K562 (cell line): ENCODE measurements around the gene STX7. TPM values are rescaled to one million over a fixed set of nuclear protein-coding genes. Genes with fewer than 3 reads are reported as not detected.

Source experiments
- ATAC-seq: fragments of 200-7000 bp; cut with Tn5 transposase; 3 replicates; pipeline ENCODE4 v1.9.1; 2020; ENCODE audit warnings: moderate library complexity
- BruUV-seq: library from RNA; stranded (reverse); fragments of 400-500 nt; replicated peaks from 2 replicates; lab custom pipeline; 2021; lab: Mats Ljungman, UMichigan
- CTCF ChIA-PET: fragments of 300-600 bp; formaldehyde crosslinking; extraction: SDS; loops from one replicate; lab custom pipeline; 2021; ENCODE audit warnings: low intra/inter-chr PET ratio; lab: Yijun Ruan, JAX
- POLR2A ChIA-PET: fragments of 300-600, 350-650 bp; sonication (Branson Sonifier 250); formaldehyde crosslinking; extraction: SDS; loops from one replicate; lab custom pipeline; 2021; ENCODE audit warnings: antibody characterized with exemption, inconsistent platforms; lab: Yijun Ruan, JAX
- DNase-seq, 4 experiments: peaks; one replicate each; pipeline versions ENCODE4 v3.0.0 to v3.0.0-alpha.2; 2011 to 2018; ENCODE audit warnings: low spot score in 3 of 4, mixed read lengths in 3 of 4; ENCODE audit errors: extremely low read depth in 1 of 4
- FAIRE-seq: peaks from 2 replicates; lab custom pipeline; 2011; peaks lifted over from hg19 to GRCh38; lab: Jason Lieb, UNC
- H2AFZ ChIP-seq: 2 replicates; pipeline ENCODE4 v1.6.0; 2011; ENCODE audit warnings: low read depth, low read length, control low read depth, inconsistent platforms
- H3K27ac ChIP-seq: fragments of 200-600 bp; 3 replicates; pipeline ENCODE4 v1.8.0; 2011; ENCODE audit warnings: low read depth, mild to moderate bottlenecking, control low read depth, inconsistent platforms, low read length, moderate library complexity, mixed read lengths; ENCODE audit errors: extremely low read depth
- H3K27me3 ChIP-seq, 2 experiments: fragments of 300-600 bp in 1 of 2; 2 replicates in 1 of 2; 3 replicates in 1 of 2; pipeline versions ENCODE4 v1.6.0 to v1.8.0; 2011; ENCODE audit warnings: inconsistent platforms in 2 of 2, low read length in 2 of 2, mild to moderate bottlenecking in 1 of 2, mixed read lengths in 1 of 2, moderate library complexity in 1 of 2; ENCODE audit not compliant: control insufficient read depth in 2 of 2, insufficient read depth in 2 of 2
- H3K36me3 ChIP-seq: fragments of 300-600 bp; 3 replicates; pipeline ENCODE4 v1.8.0; 2011; ENCODE audit warnings: mild to moderate bottlenecking, low read length, inconsistent platforms; ENCODE audit not compliant: control insufficient read depth, insufficient read depth
- H3K4me1 ChIP-seq, 2 experiments: fragments of 200-600 bp in 1 of 2; replicated peaks in 1 of 2; 2 replicates in 1 of 2; 3 replicates in 1 of 2; pipeline versions ENCODE4 v1.5.1 to v1.8.0; 2011; ENCODE audit warnings: inconsistent platforms in 2 of 2, low read length in 2 of 2, mild to moderate bottlenecking in 1 of 2, mixed read lengths in 1 of 2, moderate library complexity in 1 of 2; ENCODE audit not compliant: control insufficient read depth in 2 of 2, insufficient read depth in 2 of 2
- H3K4me2 ChIP-seq: 2 replicates; pipeline ENCODE4 v1.6.1; 2011; ENCODE audit warnings: low read length, control low read depth, inconsistent platforms, mixed read lengths; ENCODE audit not compliant: insufficient read depth
- H3K4me3 ChIP-seq: fragments of 200-600 bp; sonication (generic), shearing (Covaris generic); 2 replicates; pipeline ENCODE4 v1.5.1; 2016; ENCODE audit warnings: control low read depth, inconsistent platforms
- H3K79me2 ChIP-seq: fragments of 200-600 bp; 3 replicates; pipeline ENCODE4 v1.8.0; 2011; ENCODE audit warnings: low read length, inconsistent platforms; ENCODE audit not compliant: control insufficient read depth, insufficient read depth
- H3K9ac ChIP-seq, 2 experiments: 2 replicates each; pipeline versions ENCODE4 v1.6.0 to v1.6.1; 2011; ENCODE audit warnings: low read depth in 2 of 2, low read length in 2 of 2, control low read depth in 1 of 2, inconsistent platforms in 1 of 2, mild to moderate bottlenecking in 1 of 2, mixed read lengths in 1 of 2; ENCODE audit not compliant: insufficient read depth in 1 of 2
- H3K9me1 ChIP-seq: one replicate; pipeline ENCODE4 v1.6.0; 2011; ENCODE audit warnings: inconsistent platforms, mild to moderate bottlenecking, low read length, moderate library complexity; ENCODE audit not compliant: control insufficient read depth, insufficient read depth
- H3K9me3 ChIP-seq: replicated peaks from 2 replicates; pipeline ENCODE4 v1.5.1; 2011; ENCODE audit warnings: low read depth, low read length, inconsistent platforms; ENCODE audit not compliant: control insufficient read depth, insufficient read depth
- H4K20me1 ChIP-seq: replicated peaks from 2 replicates; pipeline ENCODE4 v1.6.1; 2011; ENCODE audit warnings: low read length, inconsistent platforms, mixed read lengths; ENCODE audit not compliant: control insufficient read depth, insufficient read depth
- CEBPB ChIP-seq: fragments of 450-650 bp; IDR thresholded peaks from 2 replicates; pipeline ENCODE4 v1.6.1; 2016; ENCODE audit warnings: missing genetic modification characterization, missing compliant biosample characterization
- DMBX1 ChIP-seq: fragments of 250-450 bp; sonication (Bioruptor Pico); IDR thresholded peaks from 2 replicates; pipeline ENCODE4 v1.8.0; 2022; ENCODE audit warnings: inconsistent platforms, mild to moderate bottlenecking, moderate library complexity, borderline replicate concordance
- ESRRB ChIP-seq: fragments of 250-450 bp; sonication (Bioruptor Pico); IDR thresholded peaks from 2 replicates; pipeline ENCODE4 v1.5.0; 2020; ENCODE audit warnings: mild to moderate bottlenecking, moderate library complexity, borderline replicate concordance
- FOXK1 ChIP-seq: sonication (generic); formaldehyde crosslinking; IDR thresholded peaks from 2 replicates; pipeline ENCODE4 v1.8.0; 2022; ENCODE audit warnings: missing genetic modification reagents, mild to moderate bottlenecking, borderline replicate concordance
- MAFK ChIP-seq: IDR thresholded peaks from 2 replicates; pipeline ENCODE4 v1.6.1; 2011; ENCODE audit warnings: low read length, improper control_type of control experiment
- NFRKB ChIP-seq: fragments of 450-650 bp; IDR thresholded peaks from 2 replicates; pipeline ENCODE4 v1.6.1; 2016; ENCODE audit warnings: low read depth
- POLR3G ChIP-seq: IDR thresholded peaks from 2 replicates; pipeline ENCODE4 v1.6.1; 2011; ENCODE audit not compliant: insufficient read length, insufficient replicate concordance; ENCODE audit errors: extremely low read depth
- RB1 ChIP-seq: fragments of 450-650 bp; IDR thresholded peaks from 2 replicates; pipeline ENCODE4 v1.6.1; 2017; ENCODE audit warnings: low read depth, mild to moderate bottlenecking
- REST ChIP-seq, 2 experiments: fragments of 450-650 bp; formaldehyde crosslinking in 1 of 2; IDR thresholded peaks; 2 replicates each; pipeline versions ENCODE4 v1.4.0 to v1.6.1; 2014 to 2020; ENCODE audit warnings: mild to moderate bottlenecking in 2 of 2, borderline replicate concordance in 1 of 2, low read depth in 1 of 2
- RNF219 ChIP-seq: fragments of 250-450 bp; sonication (Bioruptor Pico); IDR thresholded peaks from 2 replicates; pipeline ENCODE4 v1.5.0; 2022; ENCODE audit warnings: mild to moderate bottlenecking
- ZKSCAN8 ChIP-seq: fragments of 200-800 bp; sonication (Bioruptor generic); IDR thresholded peaks from 2 replicates; pipeline ENCODE4 v1.6.1; 2016; ENCODE audit warnings: missing genetic modification characterization, missing compliant biosample characterization
- WGBS: fragments of 100-300 bp; shearing (Covaris generic); methylation state at CpG from one replicate; pipeline ENCODE4 v1.1.6; 2016; ENCODE audit warnings: low coverage, mixed read lengths; ENCODE audit not compliant: insufficient coverage; ENCODE audit errors: missing lambda C conversion rate; 5-methylcytosine and 5-hydroxymethylcytosine counted together
- in situ Hi-C: fragments of 300-500 bp; cut with MboI; formaldehyde crosslinking; loops from 4 replicates; pipeline ENCODE4 v1.15.0; 2018; ENCODE audit warnings: inconsistent platforms, mixed read lengths
- intact Hi-C: fragments of 100-400 bp; cut with micrococcal nuclease; formaldehyde crosslinking; loops from 2 replicates; pipeline ENCODE4 v1.14.2; 2022
- polyA plus RNA-seq, 8 experiments: library from polyadenylated mRNA; depleted of rRNA in 4 of 8; stranded (reverse) in 5 of 8; unstranded in 3 of 8; fragments of >200 nt; fragmentation: Nextera tagmentation in 2 of 8; fragmentation: Illumina TruSeq in 1 of 8; extraction: Ambion mirVana in 2 of 8; extraction: Trizol in 1 of 8; gene quantifications; 2 replicates each; pipeline versions ENCODE4 v1.2.1 to v1.2.3, GENCODE V29; 2011 to 2014; ENCODE audit warnings: inconsistent platforms in 1 of 8, missing spikeins in 1 of 8
- total RNA-seq, 7 experiments: library from RNA; depleted of rRNA in 6 of 7; stranded (reverse); fragments of >200 nt in 6 of 7; fragmentation: Illumina TruSeq in 2 of 7; extraction: Trizol in 2 of 7; gene quantifications; 2 replicates each; pipeline versions ENCODE4 v1.2.1 to v1.2.3, GENCODE V29; 2011 to 2021; ENCODE audit warnings: low replicate concordance in 1 of 7

The STX7 gene
- total and polyA plus RNA-seq, 9 of the 15 experiments (the other 6 are each of a cell fraction or from before 2014, with no cell fraction given), result 13.0 to 34.4 (median 25.3) TPM

- intact Hi-C loops, result no loop called here
- no peak overlapping the region for H3K27ac ChIP-seq
- no peaks in the 10 kb centered on the region for H3K9me3 ChIP-seq
- H3K27me3 ChIP-seq, result no peaks in the 10 kb centered on the region
- 81% methylated on average over 5 of the region's 5 CpGs for WGBS
- FAIRE-seq (no peak), ATAC-seq (no peak), DNase-seq (no peak)
- H2AFZ ChIP-seq, result no peak overlapping the region
- H3K4me2 ChIP-seq, result no peak overlapping the region
- CTCF ChIA-PET, result no interaction called here
- H3K79me2 ChIP-seq, result peaks cover 78% of the 10 kb centered on the region
- H4K20me1 ChIP-seq, result no peaks in the 10 kb centered on the region; the same call in 1 of the 2 replicates
- POLR2A ChIA-PET, result no interaction called here
- peaks cover 15% of the 10 kb centered on the region for H3K36me3 ChIP-seq
- TF ChIP-seq RNF219 (CRISPR knock-in tag) (no peak), NFRKB (no peak), MAFK (no peak), CEBPB (tag) (no peak), POLR3G (no peak), FOXK1 (CRISPR knock-in tag) (no peak), RB1 (no peak), REST (IDR thresholded peaks at IDR 0.05; ENCODE audit: borderline replicate concordance) (no peak), REST (CRISPR knock-in tag; IDR thresholded peaks at IDR 0.05; ENCODE audit: low read depth) (no peak), ESRRB (CRISPR knock-in tag) (no peak), ZKSCAN8 (CRISPR knock-in tag) (no peak), DMBX1 (no peak)
- BruUV-seq, result no TSS peak
- H3K4me3 ChIP-seq, result no peak overlapping the region
- H3K4me1 ChIP-seq, result peaks cover 0 to 11% of the 10 kb centered on the region in 2 experiments; a peak in 3 of 5 replicates
- no peaks in the 10 kb centered on the region for H3K9me1 ChIP-seq
- no peak overlapping the region for H3K9ac ChIP-seq
- in situ Hi-C loops, result loop anchor here (25.0 kb wide), 1 partner anchor 1580 kb away; no protein-coding TSS in a partner anchor
These were observed 5.8 kb downstream of the STX7 start for GRCh38 chr6:132506869-132507808.
